ENCODE data around the gene CLDN2.
"Not testable (repeated sequence)": the region's sequence is repeated elsewhere in the genome, so short reads cannot be mapped to it uniquely, and the experiment has no call there.

The CLDN2 gene

DNA sequence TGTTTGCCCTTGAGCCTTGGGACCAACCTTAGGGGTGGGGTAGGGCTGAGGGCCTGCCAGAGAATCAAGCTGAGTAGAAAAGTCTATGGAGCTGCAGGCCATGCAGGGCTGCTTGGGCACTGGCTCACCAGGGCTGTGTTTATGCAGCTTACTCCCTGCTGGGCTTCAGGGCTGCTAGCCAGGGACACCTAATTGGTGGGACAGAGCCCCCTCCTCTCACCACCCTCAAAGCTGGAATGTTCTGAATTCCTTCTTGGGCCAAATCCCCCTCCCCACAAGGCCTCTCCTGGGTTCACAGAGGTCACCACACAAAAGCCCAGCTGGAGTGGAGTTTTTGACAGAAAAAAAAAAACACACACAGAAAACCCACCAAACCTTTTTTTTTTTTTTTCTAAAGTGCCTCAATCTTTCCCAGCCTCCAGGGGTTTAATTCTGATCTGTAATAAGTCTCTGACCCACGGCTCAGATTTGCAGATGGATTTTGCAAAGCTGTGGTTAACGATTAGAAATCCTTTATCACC, at the start of gene CLDN2:
Gene CLDN2 (plus strand): TSS at position 471 of the 521 bp plus-strand sequence. CDS start 7,827 bp downstream, outside the sequence.
- H3K27me3 ChIP-seq (ENCODE audit: insufficient read depth, low read length), result no peaks in the 10 kb centered on the region
- H3K27ac ChIP-seq (ENCODE audit: low read length), result no peak within 1 kb of the TSS
- H3K9me3 ChIP-seq (ENCODE audit: insufficient read depth, low read depth, low read length), result no peaks in the 10 kb centered on the region
- H3K36me3 ChIP-seq (ENCODE audit: insufficient read depth, low read depth, low read length), result no peaks in the 10 kb centered on the region
- no peak within 1 kb of the TSS for H3K9ac ChIP-seq (ENCODE audit: low read depth, low read length)
- H3K4me1 ChIP-seq (ENCODE audit: insufficient read depth, low read length), result no peaks in the 10 kb centered on the region; the same call in 1 of the 2 replicates
- no peak within 1 kb of the TSS for H3K4me3 ChIP-seq (ENCODE audit: low read length)

GRCh38 chrX:106872796-106873195, 47.4 kb upstream of the CLDN2 start:
- H3K36me3 ChIP-seq (ENCODE audit: insufficient read depth, low read depth, low read length); H3K27ac ChIP-seq (ENCODE audit: low read length); H3K27me3 ChIP-seq (ENCODE audit: insufficient read depth, low read length); H3K9ac ChIP-seq (ENCODE audit: low read depth, low read length); H3K4me3 ChIP-seq (ENCODE audit: low read length); H3K9me3 ChIP-seq (ENCODE audit: insufficient read depth, low read depth, low read length); H3K4me1 ChIP-seq (ENCODE audit: insufficient read depth, low read length): not testable (repeated sequence)

DNA sequence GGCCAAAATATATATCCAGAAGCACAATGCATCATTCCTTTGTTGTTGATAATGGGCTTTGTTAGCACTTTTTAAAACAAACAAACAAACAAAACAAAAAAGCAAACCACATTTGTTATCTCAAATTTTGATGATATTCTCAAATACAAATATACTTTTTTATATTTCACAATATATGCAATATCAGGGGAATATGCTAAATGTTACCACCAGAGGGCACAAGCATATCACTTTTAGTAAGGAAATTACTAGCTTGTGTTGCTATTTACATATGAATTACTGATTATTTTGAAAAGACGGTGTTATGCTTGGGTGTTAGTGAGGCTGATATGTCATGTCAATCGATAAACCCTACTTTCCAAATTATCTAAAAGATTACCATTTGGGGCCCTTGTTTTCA, 46.1 kb upstream of the CLDN2 start:
- Histone ChIP-seq H3K9ac (ENCODE audit: low read depth, low read length) (no peak overlapping the region), H3K9me3 (ENCODE audit: insufficient read depth, low read depth, low read length) (no peaks in the 10 kb centered on the region), H3K36me3 (ENCODE audit: insufficient read depth, low read depth, low read length) (no peaks in the 10 kb centered on the region), H3K27ac (ENCODE audit: low read length) (no peak overlapping the region), H3K4me3 (ENCODE audit: low read length) (no peak overlapping the region), H3K4me1 (ENCODE audit: insufficient read depth, low read length) (peaks cover 2% of the 10 kb centered on the region; the same call in 1 of the 2 replicates), H3K27me3 (ENCODE audit: insufficient read depth, low read length) (no peaks in the 10 kb centered on the region)

- Histone ChIP-seq H3K4me1 (ENCODE audit: insufficient read depth, low read length) (peaks cover 2% of the 10 kb centered on the region; the same call in 1 of the 2 replicates), H3K9me3 (ENCODE audit: insufficient read depth, low read depth, low read length) (no peaks in the 10 kb centered on the region), H3K27ac (ENCODE audit: low read length) (no peak overlapping the region), H3K4me3 (ENCODE audit: low read length) (no peak overlapping the region), H3K36me3 (ENCODE audit: insufficient read depth, low read depth, low read length) (no peaks in the 10 kb centered on the region), H3K9ac (ENCODE audit: low read depth, low read length) (no peak overlapping the region), H3K27me3 (ENCODE audit: insufficient read depth, low read length) (no peaks in the 10 kb centered on the region)
Observed at GRCh38 chrX:106875151-106875550, 45.1 kb upstream of the CLDN2 start.

DNA sequence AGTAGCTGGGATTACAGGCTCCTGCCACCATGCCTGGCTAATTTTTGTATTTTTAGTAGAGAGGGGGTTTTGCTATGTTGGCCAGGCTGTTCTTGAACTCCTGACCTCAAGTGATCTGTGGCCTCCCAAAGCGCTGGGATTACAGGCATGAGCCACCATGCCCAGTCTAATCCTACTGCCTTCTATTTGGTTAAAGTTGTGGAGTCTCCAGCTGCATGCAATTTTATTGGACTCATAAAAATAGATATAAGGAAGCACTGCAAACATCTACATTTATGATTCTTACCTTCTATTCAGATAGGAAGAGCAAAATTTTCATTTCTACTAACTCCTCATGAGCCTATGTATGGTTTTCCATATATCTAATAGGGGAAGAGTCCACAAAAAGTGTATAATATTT, 30.7 kb upstream of the CLDN2 start:
- H3K27ac ChIP-seq (ENCODE audit: low read length), result no peak overlapping the region
- no peak overlapping the region for H3K4me3 ChIP-seq (ENCODE audit: low read length)
- no peaks in the 10 kb centered on the region for H3K36me3 ChIP-seq (ENCODE audit: insufficient read depth, low read depth, low read length)
- no peaks in the 10 kb centered on the region for H3K9me3 ChIP-seq (ENCODE audit: insufficient read depth, low read depth, low read length)
- no peaks in the 10 kb centered on the region for H3K4me1 ChIP-seq (ENCODE audit: insufficient read depth, low read length)
- H3K27me3 ChIP-seq (ENCODE audit: insufficient read depth, low read length), result no peaks in the 10 kb centered on the region
- H3K9ac ChIP-seq (ENCODE audit: low read depth, low read length), result no peak overlapping the region

GRCh38 chrX:106891762-106892460, 28.3 kb upstream of the CLDN2 start:
- Histone ChIP-seq H3K9me3 (ENCODE audit: insufficient read depth, low read depth, low read length) (no peaks in the 10 kb centered on the region), H3K36me3 (ENCODE audit: insufficient read depth, low read depth, low read length) (no peaks in the 10 kb centered on the region), H3K4me3 (ENCODE audit: low read length) (no peak overlapping the region), H3K27me3 (ENCODE audit: insufficient read depth, low read length) (no peaks in the 10 kb centered on the region), H3K9ac (ENCODE audit: low read depth, low read length) (no peak overlapping the region), H3K4me1 (ENCODE audit: insufficient read depth, low read length) (no peaks in the 10 kb centered on the region), H3K27ac (ENCODE audit: low read length) (no peak overlapping the region)

DNA sequence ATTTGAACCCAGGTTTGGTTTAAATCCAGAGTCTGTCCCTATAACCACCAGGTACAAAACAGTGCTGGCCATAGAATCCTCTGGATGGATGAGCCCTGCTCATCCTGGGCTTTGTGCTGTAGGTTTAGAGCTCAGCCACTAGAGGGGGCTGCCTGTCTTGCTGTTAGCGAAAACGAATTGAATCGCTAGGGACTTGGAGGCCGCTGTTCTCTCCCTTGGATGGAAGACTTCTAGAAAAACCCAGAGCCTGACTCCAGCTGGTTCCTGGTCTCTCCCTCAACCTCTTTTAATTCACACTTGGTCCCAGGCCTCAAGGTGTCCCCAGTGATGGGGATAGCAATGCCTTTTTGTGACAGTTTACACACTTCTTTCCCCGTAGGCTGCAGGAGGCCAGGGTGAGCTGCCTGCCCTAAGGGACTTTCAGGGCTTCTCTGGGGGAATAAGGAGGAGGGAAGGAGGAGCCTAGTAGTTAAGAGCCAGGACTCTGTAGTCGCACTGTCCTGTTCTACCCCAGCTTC, 25.8 kb upstream of the CLDN2 start:
- Histone ChIP-seq H3K9ac (ENCODE audit: low read depth, low read length) (no peak overlapping the region), H3K27me3 (ENCODE audit: insufficient read depth, low read length) (no peaks in the 10 kb centered on the region), H3K4me1 (ENCODE audit: insufficient read depth, low read length) (no peaks in the 10 kb centered on the region), H3K4me3 (ENCODE audit: low read length) (no peak overlapping the region), H3K9me3 (ENCODE audit: insufficient read depth, low read depth, low read length) (no peaks in the 10 kb centered on the region), H3K36me3 (ENCODE audit: insufficient read depth, low read depth, low read length) (no peaks in the 10 kb centered on the region), H3K27ac (ENCODE audit: low read length) (no peak overlapping the region)

GRCh38 chrX:106894978-106895452, 25.2 kb upstream of the CLDN2 start:
- H3K4me3 ChIP-seq (ENCODE audit: low read length), result no peak overlapping the region
- no peaks in the 10 kb centered on the region for H3K4me1 ChIP-seq (ENCODE audit: insufficient read depth, low read length)
- no peak overlapping the region for H3K9ac ChIP-seq (ENCODE audit: low read depth, low read length)
- no peaks in the 10 kb centered on the region for H3K36me3 ChIP-seq (ENCODE audit: insufficient read depth, low read depth, low read length)
- H3K9me3 ChIP-seq (ENCODE audit: insufficient read depth, low read depth, low read length), result no peaks in the 10 kb centered on the region
- no peaks in the 10 kb centered on the region for H3K27me3 ChIP-seq (ENCODE audit: insufficient read depth, low read length)
- no peak overlapping the region for H3K27ac ChIP-seq (ENCODE audit: low read length)

GRCh38 chrX:106897259-106897658, 22.9 kb upstream of the CLDN2 start:
- H3K4me1 ChIP-seq (ENCODE audit: insufficient read depth, low read length), result no peaks in the 10 kb centered on the region
- H3K27ac ChIP-seq (ENCODE audit: low read length), result no peak overlapping the region

GRCh38 chrX:106898462-106898861, 21.7 kb upstream of the CLDN2 start:
- Histone ChIP-seq H3K4me1 (ENCODE audit: insufficient read depth, low read length) (no peaks in the 10 kb centered on the region), H3K9ac (ENCODE audit: low read depth, low read length) (no peak overlapping the region), H3K27me3 (ENCODE audit: insufficient read depth, low read length) (no peaks in the 10 kb centered on the region), H3K4me3 (ENCODE audit: low read length) (no peak overlapping the region), H3K36me3 (ENCODE audit: insufficient read depth, low read depth, low read length) (no peaks in the 10 kb centered on the region), H3K9me3 (ENCODE audit: insufficient read depth, low read depth, low read length) (no peaks in the 10 kb centered on the region), H3K27ac (ENCODE audit: low read length) (no peak overlapping the region)

More at GRCh38 chrX:106897259-106897658, 22.9 kb upstream of the CLDN2 start:
- H3K36me3 ChIP-seq (ENCODE audit: insufficient read depth, low read depth, low read length), result no peaks in the 10 kb centered on the region
- H3K27me3 ChIP-seq (ENCODE audit: insufficient read depth, low read length), result no peaks in the 10 kb centered on the region
- H3K9ac ChIP-seq (ENCODE audit: low read depth, low read length), result no peak overlapping the region
- no peak overlapping the region for H3K4me3 ChIP-seq (ENCODE audit: low read length)
- no peaks in the 10 kb centered on the region for H3K9me3 ChIP-seq (ENCODE audit: insufficient read depth, low read depth, low read length)

- Histone ChIP-seq H3K27ac (ENCODE audit: low read length) (no peak overlapping the region), H3K36me3 (ENCODE audit: insufficient read depth, low read depth, low read length) (no peaks in the 10 kb centered on the region), H3K27me3 (ENCODE audit: insufficient read depth, low read length) (no peaks in the 10 kb centered on the region), H3K4me3 (ENCODE audit: low read length) (no peak overlapping the region), H3K4me1 (ENCODE audit: insufficient read depth, low read length) (no peaks in the 10 kb centered on the region), H3K9me3 (ENCODE audit: insufficient read depth, low read depth, low read length) (no peaks in the 10 kb centered on the region), H3K9ac (ENCODE audit: low read depth, low read length) (no peak overlapping the region)
Observed at GRCh38 chrX:106899276-106899675, 20.9 kb upstream of the CLDN2 start.

DNA sequence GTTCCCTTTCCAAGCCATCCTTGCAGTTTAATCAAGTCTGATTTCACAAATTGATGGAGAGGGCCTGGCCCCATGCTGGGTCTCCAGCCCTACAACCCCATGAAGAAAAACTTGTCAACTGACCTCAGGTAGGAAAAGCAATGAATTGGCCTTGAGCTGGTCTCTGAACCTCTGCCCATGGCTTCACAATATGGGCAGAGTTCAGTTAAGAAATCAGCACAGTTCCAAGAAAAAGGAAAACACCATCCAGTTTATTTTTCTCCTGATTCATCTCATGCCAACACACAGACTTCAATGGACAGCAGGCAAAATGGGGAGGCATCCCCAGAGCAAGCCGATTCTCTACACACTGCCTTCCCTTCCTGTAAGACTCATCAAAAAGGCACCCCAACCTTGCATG, 20.4 kb upstream of the CLDN2 start:
- H3K4me1 ChIP-seq (ENCODE audit: insufficient read depth, low read length), result no peaks in the 10 kb centered on the region
- H3K9me3 ChIP-seq (ENCODE audit: insufficient read depth, low read depth, low read length), result no peaks in the 10 kb centered on the region
- no peaks in the 10 kb centered on the region for H3K27me3 ChIP-seq (ENCODE audit: insufficient read depth, low read length)
- H3K36me3 ChIP-seq (ENCODE audit: insufficient read depth, low read depth, low read length), result no peaks in the 10 kb centered on the region
- H3K27ac ChIP-seq (ENCODE audit: low read length), result no peak overlapping the region
- no peak overlapping the region for H3K4me3 ChIP-seq (ENCODE audit: low read length)
- H3K9ac ChIP-seq (ENCODE audit: low read depth, low read length), result no peak overlapping the region
